Measurements from ENCODE around the gene IL21R.

The IL21R gene

DNA sequence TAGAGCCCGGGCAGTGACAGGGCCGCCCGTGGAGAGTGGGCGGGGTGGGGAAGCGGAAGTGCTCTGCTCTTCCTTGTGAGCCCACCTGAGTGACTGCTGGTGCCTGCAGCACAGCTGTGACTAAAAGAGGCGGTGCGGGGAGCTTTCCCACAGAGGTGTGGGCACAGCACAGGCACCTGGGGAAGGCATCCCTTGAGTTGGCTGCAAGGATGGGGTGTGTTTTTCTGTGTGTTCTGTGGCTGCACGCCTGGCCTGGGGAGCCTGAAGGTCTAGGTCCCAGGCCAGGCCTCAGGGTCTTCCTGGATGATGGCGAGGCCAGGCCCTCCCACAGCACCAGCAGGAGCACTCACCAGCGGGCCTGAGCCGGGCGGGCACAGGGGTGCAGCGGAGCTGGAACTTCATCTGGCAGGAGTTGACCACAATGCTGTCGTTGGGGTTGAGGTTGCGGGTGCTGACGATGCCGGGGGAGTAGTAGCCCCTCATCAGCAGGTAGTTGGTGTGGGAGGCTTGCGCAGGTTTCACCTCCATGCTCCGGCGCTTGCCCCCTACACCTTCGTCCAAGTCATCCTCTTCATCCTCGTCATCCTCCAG lies 67.1 kb downstream of the IL21R start:
- DNase-seq: no peak

DNA sequence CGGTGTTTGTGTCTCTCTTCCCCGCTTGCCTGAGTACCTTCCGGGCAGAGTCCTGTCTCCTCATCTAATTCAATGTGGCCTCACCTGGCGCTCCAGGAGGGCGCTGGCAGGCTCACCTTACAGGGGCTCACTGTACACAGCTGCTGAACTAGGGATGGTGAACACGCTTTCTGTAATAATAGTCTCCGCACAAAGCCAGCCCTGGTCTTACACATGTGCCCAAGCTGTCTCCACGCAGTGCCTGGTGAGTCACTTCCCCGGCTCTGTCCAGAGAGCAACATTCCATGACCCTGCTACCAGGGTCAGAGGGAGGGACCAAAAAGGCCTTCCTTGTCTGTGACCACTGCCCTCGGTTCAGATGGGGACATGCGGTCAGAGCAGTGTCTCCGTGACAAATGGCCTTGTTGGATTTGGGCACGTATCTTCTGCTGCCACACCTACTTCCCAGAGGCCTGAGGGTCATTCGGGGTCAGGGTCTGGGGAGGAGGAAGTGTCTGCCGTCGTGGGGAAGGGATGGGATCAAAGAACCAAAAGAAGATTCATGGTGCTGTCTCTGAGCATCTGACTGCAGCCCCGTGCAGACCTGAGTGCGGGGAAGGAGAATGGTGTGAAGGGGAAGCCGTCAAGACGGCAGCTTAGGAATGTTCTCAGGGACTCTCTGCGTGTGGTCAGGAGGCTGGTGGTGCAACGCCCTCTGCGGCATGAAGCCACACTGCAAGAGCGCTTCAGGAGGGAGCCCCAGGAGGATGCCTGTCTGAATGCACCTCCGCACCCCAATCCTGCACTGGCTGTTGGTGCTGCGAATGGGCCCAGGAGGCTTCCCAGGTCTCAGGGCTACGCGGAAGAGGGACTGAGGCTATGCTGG lies 68.8 kb downstream of the IL21R start:
- DNase-seq: no peak

DNA sequence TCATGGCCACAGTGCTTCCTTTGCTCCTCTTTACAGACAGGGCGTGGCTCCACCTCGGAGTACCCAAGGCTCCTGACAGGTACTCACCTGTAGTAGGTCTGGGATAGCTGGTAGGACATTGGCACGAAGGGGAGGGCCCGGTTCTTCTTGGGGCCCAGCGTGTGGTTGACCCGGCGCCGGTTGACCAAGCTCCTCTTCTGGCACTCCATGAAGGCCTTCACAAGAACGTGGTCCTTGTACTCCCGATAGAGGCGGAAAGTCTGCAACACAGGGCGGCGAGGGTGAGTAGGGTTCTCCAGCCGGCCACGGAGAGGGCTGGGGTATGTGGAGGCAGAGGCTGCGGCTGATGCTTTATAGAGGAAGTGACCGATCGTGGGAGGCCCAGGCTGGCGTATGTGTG lies 69.7 kb downstream of the IL21R start:
- DNase-seq: no peak

DNA sequence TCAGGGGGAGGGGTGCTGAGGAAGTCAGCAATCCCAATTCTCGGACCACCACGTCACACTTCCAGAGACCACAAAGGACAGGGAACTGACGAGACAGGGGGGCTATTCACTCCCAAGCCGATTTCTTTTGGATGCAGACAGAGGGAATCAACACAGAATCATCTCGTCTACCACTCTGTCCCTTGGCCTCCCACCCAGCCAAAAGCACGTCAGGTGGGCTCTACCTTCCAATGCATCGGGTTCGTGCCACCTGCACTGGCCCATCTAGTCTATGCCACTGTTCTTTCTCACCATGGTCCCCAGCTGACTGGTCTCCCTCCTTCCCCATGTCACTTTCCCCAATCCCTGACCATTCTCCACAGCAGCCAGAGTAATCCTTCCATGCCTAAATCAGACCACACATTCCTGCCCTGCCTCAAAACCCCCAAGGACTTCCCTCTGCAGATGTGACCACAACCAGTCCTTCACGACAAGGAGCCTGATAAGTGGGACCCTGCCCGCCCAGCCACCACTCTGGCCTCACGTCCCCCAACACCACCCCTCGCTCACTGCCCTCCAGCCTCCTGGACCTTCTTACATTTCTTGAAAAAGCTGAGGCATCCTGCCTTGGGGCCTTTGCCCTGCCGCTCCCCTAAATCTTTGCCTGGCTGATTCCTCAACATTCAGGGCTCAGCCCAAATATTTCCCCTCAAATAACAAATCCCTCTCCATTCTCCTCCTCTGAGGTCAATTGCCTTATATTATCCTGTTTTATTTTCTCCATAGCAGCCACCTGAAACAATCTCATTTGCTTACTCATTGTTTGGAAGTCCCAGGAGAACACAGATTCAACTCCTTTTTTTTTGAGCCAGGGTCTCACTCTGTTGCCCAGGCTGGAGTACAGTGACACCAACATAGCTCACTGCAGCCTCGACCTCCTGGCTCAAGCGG lies 70.4 kb downstream of the IL21R start:
- no peak for DNase-seq

DNA sequence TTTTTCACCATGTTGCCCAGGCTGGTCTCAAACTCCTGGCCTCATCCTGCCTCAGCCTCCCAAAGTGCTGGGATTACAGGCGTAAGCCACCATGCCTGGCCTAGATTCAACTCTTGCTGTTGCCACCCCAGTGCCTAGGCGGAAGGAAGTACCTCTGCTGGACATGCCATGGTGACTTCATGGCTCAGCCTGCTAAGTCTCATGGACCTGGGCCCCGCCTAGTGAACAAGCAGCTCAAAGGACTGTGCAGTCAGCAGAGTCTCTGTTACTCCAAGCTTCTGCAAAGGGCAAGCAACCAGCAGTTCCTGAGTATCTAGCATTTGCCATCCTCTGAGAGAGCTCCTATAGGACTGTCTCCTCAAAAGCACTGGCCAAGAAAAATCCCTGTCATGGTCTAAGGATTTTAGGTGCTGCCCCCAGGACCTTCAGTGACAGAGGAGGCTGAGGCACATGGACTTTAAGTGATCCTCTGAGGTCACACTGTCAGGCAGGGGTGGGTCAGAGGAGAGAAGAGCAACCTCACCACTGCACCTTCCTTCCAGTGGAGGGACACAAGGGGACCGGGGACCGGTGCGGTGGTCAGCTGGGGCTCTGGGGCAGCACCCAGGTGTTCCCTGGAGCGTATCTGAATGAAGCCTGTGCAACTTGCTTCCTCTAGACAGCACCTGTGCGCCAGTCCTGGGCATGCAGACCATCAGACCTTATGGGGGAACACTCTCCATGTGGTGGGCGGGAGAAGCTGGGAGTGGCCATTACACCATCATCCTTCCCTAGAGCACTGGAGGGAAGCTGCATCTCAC lies 71.3 kb downstream of the IL21R start:
- no peak for DNase-seq

DNA sequence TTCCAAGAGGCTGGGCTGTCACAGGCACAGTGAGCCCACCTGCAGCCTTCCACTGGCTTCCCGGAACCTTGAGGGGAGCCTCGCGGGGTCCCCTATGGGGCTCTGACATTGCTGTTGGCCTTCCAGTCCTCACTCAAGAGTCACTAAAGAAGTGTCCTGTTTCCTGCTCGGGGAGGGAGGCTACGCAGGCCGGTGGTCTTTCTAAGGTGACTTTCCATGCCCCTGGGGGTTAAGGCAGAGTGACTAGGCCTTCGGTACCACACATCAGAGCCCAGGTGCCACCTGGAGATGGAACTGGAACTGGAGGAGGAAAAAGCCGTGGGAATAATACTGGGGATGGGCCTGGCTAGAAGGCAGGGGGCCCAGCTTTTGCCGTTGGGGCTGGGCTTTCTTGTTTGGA lies 72.1 kb downstream of the IL21R start:
- DNase-seq: no peak

DNA sequence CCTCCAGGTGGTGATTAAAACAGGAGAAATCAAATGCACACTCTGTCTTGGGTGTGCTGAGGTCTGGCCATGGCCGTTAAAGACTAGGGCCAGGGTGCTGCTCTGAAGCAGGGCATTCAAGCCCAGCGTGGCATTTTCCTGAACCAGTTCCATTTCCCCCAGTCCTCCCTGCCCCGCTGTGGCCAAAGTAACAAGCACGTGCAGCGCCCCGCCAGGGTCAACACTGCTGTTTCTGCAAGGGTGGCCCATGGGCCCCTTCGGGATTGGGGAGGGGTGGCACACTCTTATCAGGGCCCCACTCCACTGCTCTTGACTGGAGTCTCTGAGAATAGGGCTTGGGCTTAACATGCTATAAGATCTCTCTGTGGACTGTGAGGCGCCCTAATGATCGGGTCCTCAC lies 72.9 kb downstream of the IL21R start:
- no peak for DNase-seq

DNA sequence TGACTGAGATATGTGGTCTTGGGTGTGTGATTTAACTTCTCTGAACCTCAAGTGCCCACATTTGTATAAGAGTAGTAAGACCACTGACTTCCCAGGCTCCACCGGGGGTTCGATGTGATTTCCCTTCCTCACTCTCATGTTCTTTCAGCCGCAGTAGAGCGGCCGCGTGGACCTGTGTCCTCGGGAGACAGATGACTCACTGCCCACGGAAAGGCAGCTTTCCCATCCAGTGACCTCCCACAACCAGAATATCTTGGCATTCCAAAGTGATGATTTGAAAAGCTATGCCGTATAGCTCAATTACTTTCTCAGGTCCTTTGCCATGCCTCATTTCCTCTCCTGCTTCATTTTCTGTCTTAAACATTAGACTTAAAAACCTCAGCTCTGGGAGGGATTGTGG lies 73.6 kb downstream of the IL21R start:
- no peak for DNase-seq

DNA sequence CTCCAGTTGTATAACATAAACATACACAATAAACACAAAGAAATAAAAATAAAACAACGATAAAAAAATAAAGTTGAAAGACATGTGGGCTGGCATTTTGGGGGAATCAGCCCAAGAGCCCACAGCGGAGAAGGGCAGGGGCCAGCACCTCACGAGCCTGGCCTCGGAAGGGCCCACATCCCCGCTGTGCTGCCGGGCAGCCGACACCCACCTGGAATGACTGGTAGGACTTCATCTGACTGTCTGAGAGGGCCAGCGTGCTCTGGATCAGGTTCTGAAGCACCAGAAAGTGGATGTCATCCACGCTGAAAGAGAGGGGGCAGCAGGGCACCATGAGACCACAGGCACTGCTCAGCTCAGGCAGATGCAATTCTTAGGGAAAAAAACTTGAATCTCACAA lies 74.3 kb downstream of the IL21R start:
- no peak for DNase-seq

DNA sequence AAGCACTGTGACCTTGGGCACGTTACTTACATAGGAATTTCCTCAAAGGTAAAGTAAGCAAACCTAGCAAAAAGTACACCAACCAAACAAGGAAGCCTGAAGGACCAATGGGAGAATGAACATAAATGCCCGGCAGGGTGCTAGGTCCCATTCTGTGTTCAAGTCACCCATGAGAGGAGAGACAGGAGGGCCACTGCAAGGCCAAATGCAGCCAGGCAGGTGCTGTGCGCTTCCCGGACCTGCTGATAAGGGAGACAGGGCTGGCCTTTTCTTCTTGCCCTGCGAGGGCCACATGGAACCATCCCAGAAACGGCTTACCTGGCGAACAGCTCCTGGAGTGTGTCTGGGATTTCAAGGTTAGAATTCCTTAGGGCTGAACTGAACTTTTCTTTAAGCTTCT lies 78.8 kb downstream of the IL21R start:
- no peak for DNase-seq

DNA sequence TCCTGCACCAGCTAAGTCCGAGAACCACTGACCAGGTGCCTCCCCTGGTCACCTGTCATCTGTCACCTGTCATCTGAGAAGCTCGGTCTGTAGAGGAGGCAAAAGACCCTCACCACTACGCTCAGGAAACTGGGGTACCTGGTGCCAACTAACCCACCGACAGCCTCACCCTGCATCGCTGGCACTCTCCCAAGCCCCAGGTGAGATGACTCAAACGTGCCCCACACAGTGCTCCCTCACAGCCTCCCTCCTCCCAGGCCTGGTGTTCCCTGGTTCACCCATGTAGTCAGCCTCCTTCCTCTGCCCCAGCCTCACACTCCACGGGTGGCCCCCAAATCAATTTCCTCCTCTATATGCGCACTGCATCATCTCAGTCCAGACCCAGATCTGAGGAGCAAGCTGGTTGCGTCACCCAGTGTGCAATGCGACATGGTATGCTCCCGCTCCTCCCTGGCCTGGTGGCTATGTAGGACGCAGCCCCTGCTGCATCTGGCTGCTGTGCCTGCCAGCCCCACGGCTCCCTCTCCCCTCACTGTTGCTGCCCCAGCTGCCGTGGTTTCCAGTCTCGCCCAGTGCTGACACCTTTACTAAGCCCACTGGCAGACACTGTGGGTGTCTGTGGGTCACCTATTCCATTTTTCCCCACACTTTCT lies 79.4 kb downstream of the IL21R start:
- no peak for DNase-seq

DNA sequence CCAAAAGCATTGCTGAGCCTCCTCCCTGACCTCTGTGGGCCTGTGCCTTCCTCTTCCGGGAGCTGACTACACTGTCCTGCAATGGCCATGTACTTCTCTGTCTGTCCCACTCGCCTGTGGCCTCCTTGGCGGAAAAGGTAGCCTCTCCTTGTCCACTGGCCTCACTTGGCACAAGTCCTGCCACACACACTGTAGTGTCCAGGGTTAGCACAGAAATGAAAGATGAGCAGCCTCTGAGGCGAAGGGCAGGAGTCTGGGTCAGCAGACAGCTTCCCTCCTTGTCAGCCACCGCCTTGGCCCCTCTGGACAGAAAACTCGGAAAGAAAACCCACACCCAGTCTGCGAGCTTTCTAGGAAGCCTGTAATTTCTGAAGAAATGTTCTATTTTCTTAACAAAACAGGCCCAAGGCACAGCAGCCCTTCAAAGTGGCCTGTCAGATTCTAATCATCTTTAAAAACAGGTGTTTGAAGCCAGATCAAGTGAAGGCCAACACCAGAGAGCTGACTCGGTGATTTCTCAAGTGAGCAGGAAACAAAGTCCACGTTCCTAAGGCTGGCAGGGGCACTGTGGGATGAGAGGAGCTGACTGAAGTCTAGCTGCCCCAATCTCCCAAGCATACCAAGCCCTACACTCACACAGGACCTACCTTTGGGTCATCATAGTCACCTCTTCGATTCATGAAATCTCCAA lies 80.6 kb downstream of the IL21R start:
- DNase-seq: no peak

DNA sequence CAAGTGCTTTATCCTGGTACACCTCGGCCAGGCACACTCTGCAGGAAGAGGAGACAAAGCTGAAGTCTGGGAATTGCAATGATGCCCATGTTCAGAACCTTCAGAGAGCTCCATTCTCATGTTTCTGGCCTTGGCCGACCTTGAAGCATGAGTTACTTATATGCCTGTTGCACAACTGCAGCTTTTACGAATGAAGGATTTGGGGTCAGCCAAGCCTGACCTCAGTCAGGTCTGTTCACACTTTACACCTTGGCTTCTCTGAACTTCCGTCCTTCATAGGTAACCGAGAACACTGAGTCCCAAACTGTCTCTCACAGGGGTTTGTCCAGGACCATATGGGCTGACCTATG lies 81.1 kb downstream of the IL21R start:
- no peak for DNase-seq

DNA sequence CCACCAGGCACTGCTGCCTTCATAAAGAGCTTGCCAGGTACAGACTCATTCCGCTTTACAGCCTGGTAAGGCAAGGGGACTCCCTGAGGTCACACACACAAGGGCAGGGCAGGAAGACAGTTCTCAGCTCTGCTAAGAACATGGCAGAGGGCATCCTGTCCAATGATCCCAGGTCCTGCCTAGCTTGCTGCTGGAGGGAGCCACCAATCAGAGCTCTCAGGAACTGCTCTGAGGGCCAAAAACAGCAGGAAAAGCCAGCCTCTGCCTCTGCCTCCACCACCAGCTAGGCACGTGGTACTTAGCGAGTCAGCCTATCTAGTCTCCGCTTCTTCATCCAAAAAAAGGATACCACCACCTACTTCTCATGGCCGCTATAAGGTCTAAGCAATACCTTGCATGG lies 81.7 kb downstream of the IL21R start:
- DNase-seq: no peak

DNA sequence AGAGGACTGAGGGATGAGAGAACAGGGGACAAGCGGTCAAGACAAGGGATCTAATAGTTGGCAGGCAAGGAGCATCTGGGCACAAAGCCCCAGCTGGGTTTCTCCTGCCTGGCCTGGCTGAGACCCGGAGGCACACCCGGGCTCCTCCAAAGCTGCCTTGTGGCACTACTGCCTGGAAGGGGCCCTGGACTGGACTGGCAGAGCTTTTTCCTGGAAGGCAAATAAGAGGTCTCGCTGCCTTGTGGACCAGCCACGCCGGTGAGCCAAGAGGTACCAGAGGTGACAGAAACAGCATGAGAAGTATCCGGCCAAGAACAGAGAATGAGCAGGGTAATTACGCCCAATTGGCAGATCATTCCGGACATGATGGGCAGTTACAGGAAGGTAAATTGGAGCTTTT lies 83.2 kb downstream of the IL21R start:
- DNase-seq: no peak

DNA sequence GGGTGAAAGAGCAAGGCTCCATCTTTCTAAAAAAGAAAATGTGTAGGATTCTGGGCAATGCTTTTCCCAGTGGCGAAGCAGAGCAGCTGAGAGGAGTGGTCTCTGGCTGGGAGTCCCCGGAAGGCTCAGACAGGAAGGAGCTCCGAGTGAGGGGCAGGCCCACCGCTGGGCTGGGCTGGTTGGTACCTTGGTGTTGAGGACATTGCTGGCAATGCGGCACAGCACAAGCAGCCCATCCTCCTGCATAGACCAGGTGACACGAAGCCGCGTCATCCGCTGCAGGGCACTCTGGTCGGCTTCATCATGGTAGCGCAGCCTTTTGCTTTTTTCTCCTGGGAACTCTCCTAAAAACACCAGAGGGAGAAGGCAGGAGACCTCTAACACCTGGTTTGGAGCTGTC lies 83.8 kb downstream of the IL21R start:
- DNase-seq: no peak

DNA sequence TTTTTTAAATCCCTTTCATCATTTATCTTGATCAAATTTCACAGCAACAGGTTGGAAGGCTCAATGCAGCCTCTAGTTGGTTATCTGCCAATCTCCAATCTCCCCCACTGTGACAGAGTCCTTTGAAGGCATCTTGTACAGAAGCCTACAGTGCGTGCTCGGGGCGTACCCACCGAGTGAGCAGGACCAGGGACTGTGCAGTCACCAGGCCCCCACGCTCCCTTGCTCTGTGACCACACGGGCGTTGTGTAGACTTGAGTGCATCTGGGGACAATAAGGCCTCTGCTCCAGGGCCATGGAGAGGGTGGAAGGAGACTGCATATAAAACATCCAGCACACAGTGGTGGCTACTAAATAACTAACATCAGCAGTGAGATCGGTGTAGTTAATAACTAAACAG lies 84.4 kb downstream of the IL21R start:
- no peak for DNase-seq

DNA sequence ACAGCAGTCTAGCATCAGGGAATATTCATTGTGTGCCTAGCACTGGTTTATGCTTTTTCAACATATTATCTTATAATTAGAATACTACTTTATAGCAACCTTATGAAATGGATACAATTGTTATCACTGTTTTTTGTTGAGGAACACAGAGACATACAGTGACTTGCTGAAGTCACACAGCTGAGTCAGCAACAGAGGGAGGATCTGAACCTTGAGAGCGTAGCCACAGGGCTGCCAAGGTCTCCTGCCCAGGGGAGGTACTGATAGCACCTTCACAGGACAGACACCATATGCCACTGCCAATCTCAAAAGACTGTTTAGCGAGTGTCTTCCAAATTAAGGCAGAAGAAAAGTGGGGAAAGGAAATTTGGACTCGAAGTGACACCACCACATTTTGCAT lies 84.8 kb downstream of the IL21R start:
- no peak for DNase-seq

DNA sequence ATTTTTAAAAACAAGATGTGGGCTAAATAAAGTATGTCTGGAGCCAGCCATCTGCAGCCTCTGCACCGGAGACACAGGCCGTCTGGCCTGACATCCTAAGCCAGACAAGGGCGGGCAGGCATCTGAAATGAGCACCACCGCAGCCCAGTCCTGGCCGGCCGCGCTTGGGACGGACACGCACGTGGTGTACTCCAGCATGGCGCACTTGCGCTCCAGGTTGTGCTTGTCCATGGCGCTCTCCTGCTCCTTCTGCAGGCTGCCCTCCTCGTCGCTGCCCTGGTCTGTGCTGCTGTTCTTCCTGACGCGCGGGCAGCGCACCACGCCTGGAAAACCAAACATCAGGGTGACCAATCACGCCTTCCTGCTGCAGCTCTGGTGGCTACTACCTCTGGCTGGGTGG lies 87.4 kb downstream of the IL21R start:
- no peak for DNase-seq

DNA sequence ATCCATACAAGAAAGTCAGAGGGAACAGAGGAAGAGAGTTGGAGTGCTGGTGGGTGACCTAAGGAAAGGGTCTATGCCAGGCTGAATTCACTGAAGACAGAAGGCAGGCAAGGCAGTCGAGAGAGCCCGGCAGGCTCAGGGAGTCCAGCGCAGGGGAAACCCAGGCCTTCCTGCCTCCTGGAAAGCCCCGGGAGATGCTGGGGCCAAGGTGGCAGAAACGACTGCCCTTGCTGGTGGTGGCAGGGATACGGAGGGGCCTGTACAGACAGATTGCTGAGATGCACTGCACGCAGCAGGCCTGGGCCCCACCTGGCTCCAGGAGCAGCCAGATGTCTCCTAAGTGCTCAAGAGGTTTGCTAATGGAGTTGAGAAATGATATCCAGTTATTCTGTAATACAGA lies 87.9 kb downstream of the IL21R start:
- no peak for DNase-seq

DNA sequence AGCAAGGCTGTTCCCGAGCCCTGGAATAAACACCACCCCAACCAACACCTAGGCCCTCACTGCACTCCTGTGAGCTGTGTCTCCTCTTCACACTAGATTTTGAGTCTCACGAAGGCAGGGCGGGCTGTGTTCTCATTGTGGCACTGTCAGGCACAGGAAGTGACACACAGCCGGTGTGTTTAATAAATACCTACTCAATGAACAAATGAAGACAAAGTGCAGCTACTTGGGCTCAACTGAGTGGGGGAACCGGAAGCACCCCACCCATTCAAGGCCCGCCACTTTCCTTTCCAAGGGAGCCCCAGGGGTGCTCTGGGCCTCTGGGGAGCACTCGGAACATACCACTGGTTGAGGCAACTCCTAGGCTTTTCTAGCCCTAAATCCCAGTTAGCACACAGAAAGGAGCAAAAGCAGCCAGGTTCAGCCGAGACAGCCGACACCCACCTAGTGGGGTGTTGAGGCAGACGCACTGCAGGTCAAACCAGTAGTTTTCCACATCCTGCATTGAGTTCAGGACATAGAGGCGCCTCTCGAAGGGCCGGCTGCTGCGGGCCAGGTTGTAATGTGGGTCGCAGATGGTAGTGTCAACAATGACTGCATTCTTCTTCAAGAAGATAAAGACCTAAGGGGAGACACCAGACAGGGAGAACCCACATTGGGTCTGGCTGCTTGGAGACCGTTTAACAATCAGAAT lies 90.1 kb downstream of the IL21R start:
- no peak for DNase-seq

Measured in activated CD4-positive, alpha-beta T cell treated with anti-CD3 and anti-CD28 coated beads for 48 hours (primary cell).